Measurements from ENCODE around the gene POC5.

- TF ChIP-seq EP300 (IDR thresholded peaks at IDR 0.05) (no peak), CTCF (IDR thresholded peaks at IDR 0.05) (no peak), POLR2A (IDR thresholded peaks at IDR 0.05) (no peak)
Measured at GRCh38 chr5:75664979-75665378, 52.3 kb downstream of the POC5 start.
